HG03159 (cell line): Measurements from ENCODE around the gene NAA16.
"Not testable (repeated sequence)": the region's sequence is repeated elsewhere in the genome, so short reads cannot be mapped to it uniquely, and the experiment has no call there.

Experiments used
- ATAC-seq: cut with Tn5 transposase; IDR thresholded peaks from one replicate; pipeline ENCODE4 v1.9.1; 2021; ENCODE audit warnings: mild to moderate bottlenecking, moderate library complexity; ENCODE audit not compliant: unreplicated experiment

The NAA16 gene

GRCh38 chr13:41310963-41311405 is at the start of gene NAA16:
Gene NAA16 (plus strand): TSS chr13:41311267. CDS start chr13:41311529, 262 bp downstream.
- ATAC-seq = peak; percentile 64

- ATAC-seq = peak; percentile 89
Measured at GRCh38 chr13:41263261-41263971, 47.7 kb upstream of the NAA16 start, which contains the start of gene MTRF1. Gene MTRF1 (minus strand): TSS chr13:41263576. CDS start chr13:41260907, 2,669 bp downstream.

- no peak for ATAC-seq
Measured at GRCh38 chr13:41267106-41267505, 44.0 kb upstream of the NAA16 start.

- no peak for ATAC-seq
Measured at GRCh38 chr13:41268764-41269163, 42.3 kb upstream of the NAA16 start.

- no peak for ATAC-seq
Measured at GRCh38 chr13:41271456-41272285, 39.4 kb upstream of the NAA16 start.

GRCh38 chr13:41273831-41274441 is 37.1 kb upstream of the NAA16 start:
- no peak for ATAC-seq

- ATAC-seq = no peak
Measured at GRCh38 chr13:41274881-41275280, 36.2 kb upstream of the NAA16 start.

- no peak for ATAC-seq
Measured at GRCh38 chr13:41276824-41277223, 34.2 kb upstream of the NAA16 start.

- not testable (repeated sequence) for ATAC-seq
Measured at GRCh38 chr13:41279156-41279555, 31.9 kb upstream of the NAA16 start.

GRCh38 chr13:41282129-41282571 is 28.9 kb upstream of the NAA16 start:
- ATAC-seq = no peak

GRCh38 chr13:41284512-41285288 is 26.4 kb upstream of the NAA16 start:
- no peak for ATAC-seq

GRCh38 chr13:41286370-41286769 is 24.7 kb upstream of the NAA16 start:
- ATAC-seq = no peak

GRCh38 chr13:41289463-41289881 is 21.6 kb upstream of the NAA16 start:
- ATAC-seq = no peak

- no peak for ATAC-seq
Measured at GRCh38 chr13:41291246-41291645, 19.8 kb upstream of the NAA16 start.

GRCh38 chr13:41293272-41293671 is 17.8 kb upstream of the NAA16 start:
- ATAC-seq = no peak

GRCh38 chr13:41294914-41295313 is 16.2 kb upstream of the NAA16 start:
- no peak for ATAC-seq

GRCh38 chr13:41295973-41296372 is 15.1 kb upstream of the NAA16 start:
- ATAC-seq = no peak

GRCh38 chr13:41296879-41297646 is 14.0 kb upstream of the NAA16 start:
- no peak for ATAC-seq

- ATAC-seq = no peak
Measured at GRCh38 chr13:41299316-41300094, 11.6 kb upstream of the NAA16 start.
